Endothelial cell of umbilical vein (primary cell): ENCODE results near the gene KCNJ5.

Experiments
- CTCF ChIP-seq, 2 donors: IDR thresholded peaks; 1 replicate in 1 of 2; 2 replicates in 1 of 2; pipeline ENCODE4 v1.5.1; 2011; ENCODE audit warnings: low read length in 2 of 2, mild to moderate bottlenecking in 2 of 2, moderate library complexity in 2 of 2, control low read depth in 1 of 2, inconsistent platforms in 1 of 2, low read depth in 1 of 2; ENCODE audit not compliant: insufficient read depth in 1 of 2; ENCODE audit errors: extremely low read depth in 1 of 2
- EZH2 ChIP-seq: IDR thresholded peaks from 2 replicates; pipeline ENCODE4 v1.6.1; 2012; ENCODE audit warnings: borderline replicate concordance, low read depth, mild to moderate bottlenecking, moderate library complexity, low read length, inconsistent platforms; ENCODE audit not compliant: severe bottlenecking
- POLR2A ChIP-seq: IDR thresholded peaks from 2 replicates; pipeline ENCODE4 v1.6.1; 2012; ENCODE audit warnings: low read depth, mild to moderate bottlenecking, control low read depth, low read length

DNA sequence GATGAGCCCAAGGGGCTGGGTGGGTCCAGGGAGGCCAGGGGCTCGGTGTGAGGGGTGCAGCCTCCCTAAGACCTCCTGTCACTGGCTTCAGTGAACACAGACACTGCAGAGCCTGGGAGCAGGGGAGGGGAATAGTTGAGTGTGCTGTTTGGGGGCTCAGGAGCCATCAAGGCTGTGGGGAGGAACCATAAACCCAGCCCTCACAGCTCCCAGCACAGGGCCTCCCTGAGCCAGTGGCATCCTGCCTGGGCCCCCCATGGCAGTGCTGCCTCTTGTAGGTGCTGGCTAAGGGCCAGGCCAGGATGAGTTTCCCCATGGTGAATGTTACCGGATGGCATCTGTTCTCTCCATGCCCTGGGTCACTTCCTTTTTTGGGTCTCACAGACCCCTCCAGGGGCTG is 25.5 kb downstream of the KCNJ5 start:
- TF ChIP-seq CTCF (IDR thresholded peaks at IDR 0.05; ENCODE audit: extremely low read depth in 1 of 2, insufficient read depth in 1 of 2, low read depth in 1 of 2, low read length in 2 of 2) (no peak), EZH2 (no peak), POLR2A (no peak)
